ENCODE measurements around the gene F2R.

DNA sequence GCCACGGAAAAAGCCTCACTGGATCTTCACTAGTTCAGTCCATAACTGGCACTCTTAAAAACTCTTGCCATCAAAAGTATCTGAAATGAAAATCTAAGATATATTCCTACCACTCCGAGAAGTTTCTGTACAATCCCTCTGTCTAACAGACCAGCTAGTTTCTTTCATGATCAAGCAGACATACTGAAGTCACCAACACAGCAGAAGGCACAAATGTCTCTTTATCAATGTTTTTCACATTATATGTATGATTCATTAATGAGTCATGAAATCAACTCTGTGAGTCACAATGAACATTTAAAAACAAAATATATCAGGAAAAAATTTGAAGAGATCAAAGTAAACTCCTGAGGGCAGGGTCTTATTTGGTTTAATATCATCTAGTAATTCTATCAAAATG is 50.8 kb downstream of the F2R start:
- TF ChIP-seq, protein P1, sequence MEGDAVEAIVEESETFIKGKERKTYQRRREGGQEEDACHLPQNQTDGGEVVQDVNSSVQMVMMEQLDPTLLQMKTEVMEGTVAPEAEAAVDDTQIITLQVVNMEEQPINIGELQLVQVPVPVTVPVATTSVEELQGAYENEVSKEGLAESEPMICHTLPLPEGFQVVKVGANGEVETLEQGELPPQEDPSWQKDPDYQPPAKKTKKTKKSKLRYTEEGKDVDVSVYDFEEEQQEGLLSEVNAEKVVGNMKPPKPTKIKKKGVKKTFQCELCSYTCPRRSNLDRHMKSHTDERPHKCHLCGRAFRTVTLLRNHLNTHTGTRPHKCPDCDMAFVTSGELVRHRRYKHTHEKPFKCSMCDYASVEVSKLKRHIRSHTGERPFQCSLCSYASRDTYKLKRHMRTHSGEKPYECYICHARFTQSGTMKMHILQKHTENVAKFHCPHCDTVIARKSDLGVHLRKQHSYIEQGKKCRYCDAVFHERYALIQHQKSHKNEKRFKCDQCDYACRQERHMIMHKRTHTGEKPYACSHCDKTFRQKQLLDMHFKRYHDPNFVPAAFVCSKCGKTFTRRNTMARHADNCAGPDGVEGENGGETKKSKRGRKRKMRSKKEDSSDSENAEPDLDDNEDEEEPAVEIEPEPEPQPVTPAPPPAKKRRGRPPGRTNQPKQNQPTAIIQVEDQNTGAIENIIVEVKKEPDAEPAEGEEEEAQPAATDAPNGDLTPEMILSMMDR (IDR thresholded peaks at IDR 0.05; ENCODE audit: low read depth, low read length): no peak
- no peak for TF ChIP-seq EZH2phosphoT487 (IDR thresholded peaks at IDR 0.05; ENCODE audit: low read depth)

All from OCI-LY3 (cell line).